WERI-Rb-1 (cell line): Measurements from ENCODE around the gene PRKAG2.

Experiments
- DNase-seq: peaks from one replicate; pipeline ENCODE4 v3.0.0-alpha.2; 2020
- H3K27ac ChIP-seq: fragments of 250-450 bp; sonication (Bioruptor Pico); 2 replicates; pipeline ENCODE4 v1.5.1; 2020; ENCODE audit warnings: mild to moderate bottlenecking, moderate library complexity
- H3K27me3 ChIP-seq: fragments of 250-450 bp; sonication (Bioruptor Pico); 2 replicates; pipeline ENCODE4 v1.5.1; 2021; ENCODE audit warnings: mild to moderate bottlenecking, low read depth, moderate library complexity; ENCODE audit not compliant: insufficient read depth, severe bottlenecking
- H3K36me3 ChIP-seq: fragments of 250-450 bp; sonication (Bioruptor Pico); 2 replicates; pipeline ENCODE4 v1.5.1; 2020; ENCODE audit warnings: mild to moderate bottlenecking, moderate library complexity
- H3K4me3 ChIP-seq: 2 replicates; pipeline ENCODE4 v1.5.1; 2011; ENCODE audit warnings: low read depth, mild to moderate bottlenecking, control low read depth, low read length
- H3K9me3 ChIP-seq: fragments of 250-450 bp; sonication (Bioruptor Pico); 2 replicates; pipeline ENCODE4 v1.5.1; 2021; ENCODE audit warnings: mild to moderate bottlenecking, moderate library complexity; ENCODE audit not compliant: severe bottlenecking
- TF ChIP-seq, protein P1 (sequence below): IDR thresholded peaks from 2 replicates; pipeline ENCODE4 v1.5.1; 2011; ENCODE audit warnings: low read depth, mild to moderate bottlenecking, control low read depth, inconsistent platforms, low read length

PRKAG2 gene

DNA sequence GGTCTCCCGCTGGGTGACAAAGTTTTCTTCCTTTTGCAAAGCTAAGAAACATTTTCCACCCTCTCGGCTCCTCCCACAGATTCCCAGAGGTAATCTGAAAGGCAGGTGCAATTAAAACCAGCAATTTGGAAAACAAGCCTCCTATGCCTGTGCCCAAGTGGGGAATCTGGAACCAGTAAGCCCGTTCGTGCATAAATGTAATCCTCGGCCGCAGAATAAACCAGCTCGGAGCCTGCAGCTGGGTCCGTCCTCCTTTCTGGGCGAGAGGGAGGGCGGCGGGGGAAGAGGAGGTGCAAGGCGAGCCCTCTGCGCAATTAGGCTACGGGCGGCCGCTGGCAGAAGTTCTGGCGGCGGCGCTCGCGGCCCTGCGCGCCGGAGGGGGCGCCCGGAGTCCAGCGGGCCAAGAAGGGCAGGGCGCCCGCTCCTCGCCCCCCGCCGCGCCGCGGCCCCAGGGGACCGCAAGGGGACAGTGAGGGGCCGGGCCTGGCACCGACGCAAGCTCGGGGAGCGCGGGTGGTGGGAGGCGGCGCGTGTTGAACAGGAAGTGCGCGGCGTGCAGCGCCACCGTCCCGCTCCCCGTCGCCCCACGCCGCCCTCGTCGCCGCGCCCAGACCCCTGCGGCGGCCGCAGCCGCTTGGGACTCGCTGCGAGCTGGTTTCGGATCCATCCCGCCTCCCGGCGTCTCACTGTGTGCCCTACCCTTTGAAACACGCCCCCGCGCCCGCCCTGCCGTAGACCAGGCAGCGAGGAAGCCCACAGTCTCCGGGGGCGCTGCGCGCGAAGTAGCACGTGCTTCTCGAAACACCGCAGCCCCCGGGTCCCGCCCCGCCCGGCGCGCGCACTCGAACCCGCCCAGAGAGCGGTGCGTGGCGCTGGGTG lies at the start of gene PRKAG2:
PRKAG2 (minus strand) TSS at position 217 of the 879 bp plus-strand sequence. CDS start 495 bp downstream, outside the sequence.
- TF ChIP-seq, protein P1, sequence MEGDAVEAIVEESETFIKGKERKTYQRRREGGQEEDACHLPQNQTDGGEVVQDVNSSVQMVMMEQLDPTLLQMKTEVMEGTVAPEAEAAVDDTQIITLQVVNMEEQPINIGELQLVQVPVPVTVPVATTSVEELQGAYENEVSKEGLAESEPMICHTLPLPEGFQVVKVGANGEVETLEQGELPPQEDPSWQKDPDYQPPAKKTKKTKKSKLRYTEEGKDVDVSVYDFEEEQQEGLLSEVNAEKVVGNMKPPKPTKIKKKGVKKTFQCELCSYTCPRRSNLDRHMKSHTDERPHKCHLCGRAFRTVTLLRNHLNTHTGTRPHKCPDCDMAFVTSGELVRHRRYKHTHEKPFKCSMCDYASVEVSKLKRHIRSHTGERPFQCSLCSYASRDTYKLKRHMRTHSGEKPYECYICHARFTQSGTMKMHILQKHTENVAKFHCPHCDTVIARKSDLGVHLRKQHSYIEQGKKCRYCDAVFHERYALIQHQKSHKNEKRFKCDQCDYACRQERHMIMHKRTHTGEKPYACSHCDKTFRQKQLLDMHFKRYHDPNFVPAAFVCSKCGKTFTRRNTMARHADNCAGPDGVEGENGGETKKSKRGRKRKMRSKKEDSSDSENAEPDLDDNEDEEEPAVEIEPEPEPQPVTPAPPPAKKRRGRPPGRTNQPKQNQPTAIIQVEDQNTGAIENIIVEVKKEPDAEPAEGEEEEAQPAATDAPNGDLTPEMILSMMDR: 0 out of 2 replicates have a peak, but pooled peaks have one; percentile 4
- Histone ChIP-seq H3K4me3 (peak within 1 kb of the TSS; percentile 89), H3K9me3 (no peaks in the 10 kb centered on the region), H3K27ac (peak within 1 kb of the TSS; percentile 39; the same call in 1 of the 2 replicates), H3K27me3 (no peaks in the 10 kb centered on the region), H3K36me3 (no peaks in the 10 kb centered on the region)
- DNase-seq: peak; percentile 55

DNA sequence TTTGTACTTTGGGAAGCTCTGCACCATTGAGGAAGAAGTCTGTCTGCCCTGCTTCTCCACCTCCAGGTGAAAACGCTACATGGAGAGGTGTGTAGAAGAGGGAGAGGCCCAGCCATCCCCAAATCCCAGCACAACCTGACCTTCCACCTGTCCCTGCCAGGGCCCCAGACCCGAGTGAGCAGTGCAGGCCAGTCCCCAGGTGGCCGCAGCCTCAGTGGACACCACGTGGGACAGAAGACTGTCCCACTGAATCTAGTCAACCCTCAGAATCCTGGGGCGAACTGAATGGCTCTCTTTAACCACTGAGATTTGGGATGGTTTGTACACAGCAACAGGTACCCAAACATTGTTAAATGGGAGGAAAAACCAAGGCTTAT lies 49.4 kb upstream of the PRKAG2 start:
- TF ChIP-seq, protein P1: no peak
- Histone ChIP-seq H3K4me3 (no peak overlapping the region), H3K36me3 (no peaks in the 10 kb centered on the region), H3K27me3 (no peaks in the 10 kb centered on the region), H3K27ac (no peak overlapping the region), H3K9me3 (no peaks in the 10 kb centered on the region)
- DNase-seq: no peak

DNA sequence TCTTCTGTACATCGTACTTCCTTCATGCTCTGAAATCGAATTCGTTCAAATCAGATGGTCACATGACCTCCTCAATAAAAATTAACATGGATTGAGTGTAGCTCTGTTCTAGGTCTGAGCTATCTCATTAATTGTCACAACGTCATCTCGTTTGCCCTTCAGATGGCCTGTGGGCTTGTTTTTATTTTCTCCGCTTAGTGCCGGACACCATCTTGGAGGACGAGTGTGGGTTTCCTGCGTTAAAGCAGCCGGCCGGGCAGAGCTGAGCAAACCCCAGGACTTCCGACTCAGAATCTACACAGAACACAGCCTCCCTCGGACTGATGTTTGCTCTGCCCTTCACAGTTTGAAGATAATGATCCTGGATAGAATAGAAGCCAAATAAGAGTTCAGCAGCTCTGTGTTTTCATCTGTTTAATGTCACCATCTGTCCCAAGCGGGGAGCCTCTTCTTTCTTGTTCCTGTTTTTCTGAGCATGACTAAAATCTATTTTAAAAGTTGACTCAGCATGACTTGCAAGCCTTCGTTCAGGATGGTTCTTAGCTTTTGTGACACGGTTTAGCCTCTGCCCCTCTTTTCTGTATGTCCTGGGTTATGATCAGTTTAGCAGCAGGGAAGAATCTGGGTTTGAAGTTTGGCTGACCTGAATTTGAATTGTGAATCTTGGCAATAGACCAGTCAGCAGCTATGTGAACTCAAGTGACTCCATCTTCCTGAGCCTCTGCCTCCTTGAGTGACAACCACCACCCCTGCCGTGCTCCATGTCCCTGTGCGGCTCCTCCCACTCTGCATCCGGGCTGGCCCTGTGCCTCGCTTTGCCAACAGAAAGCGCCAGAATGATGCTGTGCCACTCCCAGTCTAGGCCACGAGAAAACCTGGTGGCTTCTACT lies 48.8 kb upstream of the PRKAG2 start:
- Histone ChIP-seq H3K27ac (no peak overlapping the region), H3K9me3 (no peaks in the 10 kb centered on the region), H3K4me3 (no peak overlapping the region), H3K27me3 (no peaks in the 10 kb centered on the region), H3K36me3 (no peaks in the 10 kb centered on the region)
- DNase-seq: no peak
- TF ChIP-seq, protein P1: no peak

DNA sequence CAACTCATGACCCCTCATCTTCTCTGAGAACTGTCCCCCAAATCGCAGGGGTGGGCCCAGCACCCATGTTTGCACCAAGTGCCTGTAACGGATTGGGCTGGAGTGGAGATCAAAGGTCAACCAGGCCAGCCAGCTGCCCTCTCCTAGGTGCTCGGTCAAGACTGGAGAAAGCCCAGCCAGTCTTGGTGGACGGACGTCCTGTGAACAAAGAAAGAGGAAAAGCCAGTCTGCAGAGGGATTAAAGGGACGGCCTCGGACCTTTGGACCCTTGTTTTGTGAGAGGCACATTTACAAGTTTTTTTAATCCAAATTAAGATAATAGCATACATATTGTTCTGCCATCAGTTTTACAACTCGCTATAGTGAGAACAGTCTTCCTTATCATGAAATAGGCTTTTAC lies 47.6 kb upstream of the PRKAG2 start:
- Histone ChIP-seq H3K36me3 (no peaks in the 10 kb centered on the region), H3K9me3 (no peaks in the 10 kb centered on the region), H3K27me3 (no peaks in the 10 kb centered on the region), H3K4me3 (no peak overlapping the region), H3K27ac (no peak overlapping the region)
- no peak for DNase-seq
- TF ChIP-seq, protein P1: no peak

DNA sequence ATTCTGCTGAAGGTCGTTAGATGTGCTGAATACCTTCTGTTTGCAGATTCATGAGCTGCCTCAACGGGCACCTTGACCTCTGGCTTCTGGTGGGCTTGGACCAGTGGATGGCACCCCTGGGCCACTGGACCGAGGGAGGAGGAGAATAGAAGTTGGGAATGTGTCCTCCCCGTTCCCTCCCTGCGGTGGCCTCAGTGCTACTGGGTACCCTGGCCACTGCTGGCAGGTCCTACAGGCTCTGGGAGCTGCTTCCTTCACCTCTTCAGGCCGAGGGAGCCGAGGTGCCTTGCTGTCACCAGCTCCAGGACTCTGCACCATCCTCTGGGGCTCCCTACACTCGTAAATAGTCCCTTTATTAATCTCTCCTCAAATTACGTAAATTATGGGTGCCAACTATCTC lies 47.1 kb upstream of the PRKAG2 start:
- Histone ChIP-seq H3K36me3 (no peaks in the 10 kb centered on the region), H3K27ac (no peak overlapping the region), H3K9me3 (no peaks in the 10 kb centered on the region), H3K27me3 (no peaks in the 10 kb centered on the region), H3K4me3 (no peak overlapping the region)
- no peak for DNase-seq
- TF ChIP-seq, protein P1: no peak
